Left ventricle myocardium superior (tissue), 1 donor: ENCODE data around the gene CCM2. TPM values are rescaled to one million over a fixed set of nuclear protein-coding genes. Genes with fewer than 3 reads are reported as not detected.
A peak's percentile ranks its signal among the peaks of the same experiment; 100 is the strongest.

Experiments
- ATAC-seq: fragments of 200-7000 bp; cut with Tn5 transposase; one replicate; pipeline ENCODE4 v1.9.1; 2020; ENCODE audit warnings: mild to moderate bottlenecking, moderate library complexity
- DNase-seq: peaks from one replicate; pipeline ENCODE4 v3.0.0-alpha.2; 2020
- intact Hi-C: fragments of 100-400 bp; cut with micrococcal nuclease; formaldehyde crosslinking; loops from one replicate; pipeline ENCODE4 v1.11.0; 2022
- total RNA-seq: library from RNA; stranded (reverse); fragmentation: NEBNext Ultra II Directional; extraction: Animal tissue kit (Norgen Biotek cat#: 25700); gene quantifications from one replicate; pipeline ENCODE4 v1.2.1, GENCODE V29; 2021
- donor health status: DM: no; HTN: yes; CAD: no; lungs with severe emphysema.

The CCM2 gene
- total RNA-seq, 1 donor from 2014 or later: 36.7 TPM

GRCh38 chr7:45069444-45070253 lies 69.6 kb downstream of the CCM2 start:
- no peak for ATAC-seq
- intact Hi-C loops: no loop called here

GRCh38 chr7:45070254-45070642 lies 70.2 kb downstream of the CCM2 start:
- intact Hi-C loops: no loop called here
- DNase-seq (no peak), ATAC-seq (no peak)

More at GRCh38 chr7:45069444-45070253, 69.6 kb downstream of the CCM2 start:
- no peak for DNase-seq

- no peak for ATAC-seq
- intact Hi-C loops: no loop called here
- no peak for DNase-seq
These were observed 71.5 kb downstream of the CCM2 start for GRCh38 chr7:45071528-45071927.

GRCh38 chr7:45072131-45073030 lies 72.4 kb downstream of the CCM2 start:
- intact Hi-C loops: no loop called here
- DNase-seq: peak; percentile 19

GRCh38 chr7:45073031-45073785 lies 73.2 kb downstream of the CCM2 start:
- ATAC-seq (no peak), DNase-seq (no peak)
- intact Hi-C loops: no loop called here

More at GRCh38 chr7:45072131-45073030, 72.4 kb downstream of the CCM2 start:
- no peak for ATAC-seq

GRCh38 chr7:45073786-45074527 lies 74.0 kb downstream of the CCM2 start:
- DNase-seq (peak; percentile 87), ATAC-seq (peak; percentile 87)
- intact Hi-C loops: no loop called here

- intact Hi-C loops: no loop called here
- DNase-seq (no peak), ATAC-seq (no peak)
These were observed 74.7 kb downstream of the CCM2 start for GRCh38 chr7:45074528-45075354.

- DNase-seq (no peak), ATAC-seq (no peak)
- intact Hi-C loops: no loop called here
These were observed 75.3 kb downstream of the CCM2 start for GRCh38 chr7:45075355-45075644.

GRCh38 chr7:45075871-45076796 lies 76.1 kb downstream of the CCM2 start:
- DNase-seq (no peak), ATAC-seq (no peak)
- intact Hi-C loops: no loop called here

- intact Hi-C loops: no loop called here
- ATAC-seq (no peak), DNase-seq (no peak)
These were observed 76.9 kb downstream of the CCM2 start for GRCh38 chr7:45076946-45077345.

GRCh38 chr7:45077579-45077978 lies 77.6 kb downstream of the CCM2 start:
- DNase-seq: peak; percentile 11
- intact Hi-C loops: no loop called here

GRCh38 chr7:45078125-45078681 lies 78.2 kb downstream of the CCM2 start:
- no peak for DNase-seq
- ATAC-seq: no peak
- intact Hi-C loops: no loop called here

More at GRCh38 chr7:45077579-45077978, 77.6 kb downstream of the CCM2 start:
- no peak for ATAC-seq

- ATAC-seq: no peak
- no peak for DNase-seq
- intact Hi-C loops: no loop called here
These were observed 80.4 kb downstream of the CCM2 start for GRCh38 chr7:45080265-45080957.

GRCh38 chr7:45080958-45081669 lies 81.1 kb downstream of the CCM2 start:
- ATAC-seq (no peak), DNase-seq (no peak)
- intact Hi-C loops: no loop called here

GRCh38 chr7:45081670-45081974 lies 81.6 kb downstream of the CCM2 start:
- intact Hi-C loops: no loop called here
- ATAC-seq: no peak

More at GRCh38 chr7:45081670-45081974, 81.6 kb downstream of the CCM2 start:
- DNase-seq: no peak
